K562 (cell line): ENCODE results near the gene GRIA4. TPM values are rescaled to one million over a fixed set of nuclear protein-coding genes. Genes with fewer than 3 reads are reported as not detected.

Source experiments
- ATAC-seq: fragments of 200-7000 bp; cut with Tn5 transposase; 3 replicates; pipeline ENCODE4 v1.9.1; 2020; ENCODE audit warnings: moderate library complexity
- BruUV-seq: library from RNA; stranded (reverse); fragments of 400-500 nt; replicated peaks from 2 replicates; lab custom pipeline; 2021; lab: Mats Ljungman, UMichigan
- CTCF ChIA-PET: fragments of 300-600 bp; formaldehyde crosslinking; extraction: SDS; loops from one replicate; lab custom pipeline; 2021; ENCODE audit warnings: low intra/inter-chr PET ratio; lab: Yijun Ruan, JAX
- POLR2A ChIA-PET: fragments of 300-600, 350-650 bp; sonication (Branson Sonifier 250); formaldehyde crosslinking; extraction: SDS; loops from one replicate; lab custom pipeline; 2021; ENCODE audit warnings: antibody characterized with exemption, inconsistent platforms; lab: Yijun Ruan, JAX
- DNase-seq, 4 experiments: peaks; one replicate each; pipeline versions ENCODE4 v3.0.0 to v3.0.0-alpha.2; 2011 to 2018; ENCODE audit warnings: low spot score in 3 of 4, mixed read lengths in 3 of 4; ENCODE audit errors: extremely low read depth in 1 of 4
- FAIRE-seq: peaks from 2 replicates; lab custom pipeline; 2011; peaks lifted over from hg19 to GRCh38; lab: Jason Lieb, UNC
- H2AFZ ChIP-seq: 2 replicates; pipeline ENCODE4 v1.6.0; 2011; ENCODE audit warnings: low read depth, low read length, control low read depth, inconsistent platforms
- H3K27ac ChIP-seq: fragments of 200-600 bp; 3 replicates; pipeline ENCODE4 v1.8.0; 2011; ENCODE audit warnings: low read depth, mild to moderate bottlenecking, control low read depth, inconsistent platforms, low read length, moderate library complexity, mixed read lengths; ENCODE audit errors: extremely low read depth
- H3K27me3 ChIP-seq, 2 experiments: fragments of 300-600 bp in 1 of 2; 2 replicates in 1 of 2; 3 replicates in 1 of 2; pipeline versions ENCODE4 v1.6.0 to v1.8.0; 2011; ENCODE audit warnings: inconsistent platforms in 2 of 2, low read length in 2 of 2, mild to moderate bottlenecking in 1 of 2, mixed read lengths in 1 of 2, moderate library complexity in 1 of 2; ENCODE audit not compliant: control insufficient read depth in 2 of 2, insufficient read depth in 2 of 2
- H3K36me3 ChIP-seq: fragments of 300-600 bp; 3 replicates; pipeline ENCODE4 v1.8.0; 2011; ENCODE audit warnings: mild to moderate bottlenecking, low read length, inconsistent platforms; ENCODE audit not compliant: control insufficient read depth, insufficient read depth
- H3K4me1 ChIP-seq, 2 experiments: fragments of 200-600 bp in 1 of 2; replicated peaks in 1 of 2; 2 replicates in 1 of 2; 3 replicates in 1 of 2; pipeline versions ENCODE4 v1.5.1 to v1.8.0; 2011; ENCODE audit warnings: inconsistent platforms in 2 of 2, low read length in 2 of 2, mild to moderate bottlenecking in 1 of 2, mixed read lengths in 1 of 2, moderate library complexity in 1 of 2; ENCODE audit not compliant: control insufficient read depth in 2 of 2, insufficient read depth in 2 of 2
- H3K4me2 ChIP-seq: 2 replicates; pipeline ENCODE4 v1.6.1; 2011; ENCODE audit warnings: low read length, control low read depth, inconsistent platforms, mixed read lengths; ENCODE audit not compliant: insufficient read depth
- H3K4me3 ChIP-seq: fragments of 200-600 bp; sonication (generic), shearing (Covaris generic); 2 replicates; pipeline ENCODE4 v1.5.1; 2016; ENCODE audit warnings: control low read depth, inconsistent platforms
- H3K79me2 ChIP-seq: fragments of 200-600 bp; 3 replicates; pipeline ENCODE4 v1.8.0; 2011; ENCODE audit warnings: low read length, inconsistent platforms; ENCODE audit not compliant: control insufficient read depth, insufficient read depth
- H3K9ac ChIP-seq, 2 experiments: 2 replicates each; pipeline versions ENCODE4 v1.6.0 to v1.6.1; 2011; ENCODE audit warnings: low read depth in 2 of 2, low read length in 2 of 2, control low read depth in 1 of 2, inconsistent platforms in 1 of 2, mild to moderate bottlenecking in 1 of 2, mixed read lengths in 1 of 2; ENCODE audit not compliant: insufficient read depth in 1 of 2
- H3K9me1 ChIP-seq: one replicate; pipeline ENCODE4 v1.6.0; 2011; ENCODE audit warnings: inconsistent platforms, mild to moderate bottlenecking, low read length, moderate library complexity; ENCODE audit not compliant: control insufficient read depth, insufficient read depth
- H3K9me3 ChIP-seq: replicated peaks from 2 replicates; pipeline ENCODE4 v1.5.1; 2011; ENCODE audit warnings: low read depth, low read length, inconsistent platforms; ENCODE audit not compliant: control insufficient read depth, insufficient read depth
- H4K20me1 ChIP-seq: replicated peaks from 2 replicates; pipeline ENCODE4 v1.6.1; 2011; ENCODE audit warnings: low read length, inconsistent platforms, mixed read lengths; ENCODE audit not compliant: control insufficient read depth, insufficient read depth
- WGBS: fragments of 100-300 bp; shearing (Covaris generic); methylation state at CpG from one replicate; pipeline ENCODE4 v1.1.6; 2016; ENCODE audit warnings: low coverage, mixed read lengths; ENCODE audit not compliant: insufficient coverage; ENCODE audit errors: missing lambda C conversion rate; 5-methylcytosine and 5-hydroxymethylcytosine counted together
- in situ Hi-C: fragments of 300-500 bp; cut with MboI; formaldehyde crosslinking; loops from 4 replicates; pipeline ENCODE4 v1.15.0; 2018; ENCODE audit warnings: inconsistent platforms, mixed read lengths
- intact Hi-C: fragments of 100-400 bp; cut with micrococcal nuclease; formaldehyde crosslinking; loops from 2 replicates; pipeline ENCODE4 v1.14.2; 2022
- polyA plus RNA-seq, 8 experiments: library from polyadenylated mRNA; depleted of rRNA in 4 of 8; stranded (reverse) in 5 of 8; unstranded in 3 of 8; fragments of >200 nt; fragmentation: Nextera tagmentation in 2 of 8; fragmentation: Illumina TruSeq in 1 of 8; extraction: Ambion mirVana in 2 of 8; extraction: Trizol in 1 of 8; gene quantifications; 2 replicates each; pipeline versions ENCODE4 v1.2.1 to v1.2.3, GENCODE V29; 2011 to 2014; ENCODE audit warnings: inconsistent platforms in 1 of 8, missing spikeins in 1 of 8
- total RNA-seq, 7 experiments: library from RNA; depleted of rRNA in 6 of 7; stranded (reverse); fragments of >200 nt in 6 of 7; fragmentation: Illumina TruSeq in 2 of 7; extraction: Trizol in 2 of 7; gene quantifications; 2 replicates each; pipeline versions ENCODE4 v1.2.1 to v1.2.3, GENCODE V29; 2011 to 2021; ENCODE audit warnings: low replicate concordance in 1 of 7
- TF ChIP-seq, protein P1 (sequence below): sonication (generic); formaldehyde crosslinking; IDR thresholded peaks from 2 replicates; pipeline ENCODE4 v1.8.0; 2022; ENCODE audit warnings: mild to moderate bottlenecking, missing genetic modification reagents

The GRIA4 gene
- total and polyA plus RNA-seq, 9 of the 15 experiments (the other 6 are each of a cell fraction or from before 2014, with no cell fraction given) = not detected

DNA sequence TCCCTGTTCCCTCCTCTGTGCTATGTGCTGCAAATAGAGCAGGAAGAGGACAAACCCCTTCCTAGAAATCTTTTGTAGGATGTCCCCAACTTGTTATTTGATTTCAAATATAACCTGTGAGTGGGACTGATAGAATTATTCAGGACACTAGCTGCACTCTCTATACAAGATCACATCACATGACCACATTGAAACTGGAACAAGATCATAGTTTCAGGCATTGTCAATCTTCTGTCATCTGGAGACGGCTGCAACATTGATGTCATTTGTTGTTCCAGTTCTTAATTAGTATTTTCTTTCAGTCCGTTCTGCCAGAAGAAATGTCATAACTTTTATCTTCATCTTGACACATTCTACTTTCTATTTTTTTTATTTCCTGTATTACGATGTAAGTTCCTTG is 89.3 kb downstream of the GRIA4 start:
- ATAC-seq (no peak), FAIRE-seq (no peak), DNase-seq (no peak)
- ChIA-PET POLR2A (no interaction called here), CTCF (no interaction called here)
- Histone ChIP-seq H3K27me3 (no peaks in the 10 kb centered on the region), H3K9me3 (no peaks in the 10 kb centered on the region), H3K4me1 (no peaks in the 10 kb centered on the region), H3K4me3 (no peak overlapping the region), H3K9ac (no peak overlapping the region), H3K9me1 (no peaks in the 10 kb centered on the region), H2AFZ (no peak overlapping the region), H3K36me3 (no peaks in the 10 kb centered on the region), H3K4me2 (no peak overlapping the region), H4K20me1 (no peaks in the 10 kb centered on the region), H3K79me2 (no peaks in the 10 kb centered on the region), H3K27ac (no peak overlapping the region)
- intact Hi-C loops (no loop called here), in situ Hi-C loops (no loop called here)
- TF ChIP-seq, protein P1, sequence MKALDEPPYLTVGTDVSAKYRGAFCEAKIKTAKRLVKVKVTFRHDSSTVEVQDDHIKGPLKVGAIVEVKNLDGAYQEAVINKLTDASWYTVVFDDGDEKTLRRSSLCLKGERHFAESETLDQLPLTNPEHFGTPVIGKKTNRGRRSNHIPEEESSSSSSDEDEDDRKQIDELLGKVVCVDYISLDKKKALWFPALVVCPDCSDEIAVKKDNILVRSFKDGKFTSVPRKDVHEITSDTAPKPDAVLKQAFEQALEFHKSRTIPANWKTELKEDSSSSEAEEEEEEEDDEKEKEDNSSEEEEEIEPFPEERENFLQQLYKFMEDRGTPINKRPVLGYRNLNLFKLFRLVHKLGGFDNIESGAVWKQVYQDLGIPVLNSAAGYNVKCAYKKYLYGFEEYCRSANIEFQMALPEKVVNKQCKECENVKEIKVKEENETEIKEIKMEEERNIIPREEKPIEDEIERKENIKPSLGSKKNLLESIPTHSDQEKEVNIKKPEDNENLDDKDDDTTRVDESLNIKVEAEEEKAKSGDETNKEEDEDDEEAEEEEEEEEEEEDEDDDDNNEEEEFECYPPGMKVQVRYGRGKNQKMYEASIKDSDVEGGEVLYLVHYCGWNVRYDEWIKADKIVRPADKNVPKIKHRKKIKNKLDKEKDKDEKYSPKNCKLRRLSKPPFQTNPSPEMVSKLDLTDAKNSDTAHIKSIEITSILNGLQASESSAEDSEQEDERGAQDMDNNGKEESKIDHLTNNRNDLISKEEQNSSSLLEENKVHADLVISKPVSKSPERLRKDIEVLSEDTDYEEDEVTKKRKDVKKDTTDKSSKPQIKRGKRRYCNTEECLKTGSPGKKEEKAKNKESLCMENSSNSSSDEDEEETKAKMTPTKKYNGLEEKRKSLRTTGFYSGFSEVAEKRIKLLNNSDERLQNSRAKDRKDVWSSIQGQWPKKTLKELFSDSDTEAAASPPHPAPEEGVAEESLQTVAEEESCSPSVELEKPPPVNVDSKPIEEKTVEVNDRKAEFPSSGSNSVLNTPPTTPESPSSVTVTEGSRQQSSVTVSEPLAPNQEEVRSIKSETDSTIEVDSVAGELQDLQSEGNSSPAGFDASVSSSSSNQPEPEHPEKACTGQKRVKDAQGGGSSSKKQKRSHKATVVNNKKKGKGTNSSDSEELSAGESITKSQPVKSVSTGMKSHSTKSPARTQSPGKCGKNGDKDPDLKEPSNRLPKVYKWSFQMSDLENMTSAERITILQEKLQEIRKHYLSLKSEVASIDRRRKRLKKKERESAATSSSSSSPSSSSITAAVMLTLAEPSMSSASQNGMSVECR (CRISPR knock-in tag) = no peak
- no TSS peak for BruUV-seq
- 0% methylated on average over 3 of the region's 3 CpGs for WGBS
